SK-N-SH (cell line): ENCODE data around the gene RPH3AL.

Experiments
- JUND ChIP-seq: IDR thresholded peaks from 2 replicates; pipeline ENCODE4 v1.4.0; 2012
- MAX ChIP-seq: IDR thresholded peaks from 2 replicates; pipeline ENCODE4 v1.4.0; 2012; ENCODE audit warnings: low read depth
- PBX3 ChIP-seq: IDR thresholded peaks from 2 replicates; pipeline ENCODE4; 2012
- POLR2AphosphoS5 ChIP-seq: IDR thresholded peaks from 2 replicates; pipeline ENCODE4 v1.6.1; 2012; ENCODE audit warnings: low read depth, low read length
- SMC3 ChIP-seq: IDR thresholded peaks from 2 replicates; pipeline ENCODE4 v1.6.1; 2012; ENCODE audit warnings: low read depth, low read length, improper control_type of control experiment
- TCF12 ChIP-seq: IDR thresholded peaks from 2 replicates; pipeline ENCODE4 v1.4.0; 2012
- YY1 ChIP-seq: IDR thresholded peaks from 2 replicates; pipeline ENCODE4 v1.4.0; 2012; ENCODE audit warnings: low read depth, mild to moderate bottlenecking
- TF ChIP-seq, protein P1 (sequence below): fragments of 200-600 bp; sonication (generic); IDR thresholded peaks from 2 replicates; pipeline ENCODE4 v1.6.1; 2017; ENCODE audit warnings: antibody characterized with exemption, mild to moderate bottlenecking, moderate library complexity

GRCh38 chr17:303168-303567 lies 49.4 kb downstream of the RPH3AL start:
- TF ChIP-seq, protein P1, sequence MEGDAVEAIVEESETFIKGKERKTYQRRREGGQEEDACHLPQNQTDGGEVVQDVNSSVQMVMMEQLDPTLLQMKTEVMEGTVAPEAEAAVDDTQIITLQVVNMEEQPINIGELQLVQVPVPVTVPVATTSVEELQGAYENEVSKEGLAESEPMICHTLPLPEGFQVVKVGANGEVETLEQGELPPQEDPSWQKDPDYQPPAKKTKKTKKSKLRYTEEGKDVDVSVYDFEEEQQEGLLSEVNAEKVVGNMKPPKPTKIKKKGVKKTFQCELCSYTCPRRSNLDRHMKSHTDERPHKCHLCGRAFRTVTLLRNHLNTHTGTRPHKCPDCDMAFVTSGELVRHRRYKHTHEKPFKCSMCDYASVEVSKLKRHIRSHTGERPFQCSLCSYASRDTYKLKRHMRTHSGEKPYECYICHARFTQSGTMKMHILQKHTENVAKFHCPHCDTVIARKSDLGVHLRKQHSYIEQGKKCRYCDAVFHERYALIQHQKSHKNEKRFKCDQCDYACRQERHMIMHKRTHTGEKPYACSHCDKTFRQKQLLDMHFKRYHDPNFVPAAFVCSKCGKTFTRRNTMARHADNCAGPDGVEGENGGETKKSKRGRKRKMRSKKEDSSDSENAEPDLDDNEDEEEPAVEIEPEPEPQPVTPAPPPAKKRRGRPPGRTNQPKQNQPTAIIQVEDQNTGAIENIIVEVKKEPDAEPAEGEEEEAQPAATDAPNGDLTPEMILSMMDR = no peak
- TF ChIP-seq MAX = no peak
- no peak for TF ChIP-seq POLR2AphosphoS5
- no peak for TF ChIP-seq JUND
- TF ChIP-seq SMC3 = no peak
- TF ChIP-seq YY1 = no peak
- no peak for TF ChIP-seq PBX3
- no peak for TF ChIP-seq TCF12
